Stomach (tissue), 4 donors: ENCODE data around the gene ITIH1.

Experiments used
- POLR2A ChIP-seq, 4 donors: fragments of 450-650 bp; IDR thresholded peaks; one replicate each; pipeline ENCODE4 v1.6.1; 2016; ENCODE audit warnings: antibody characterized with exemption in 4 of 4, control low read depth in 2 of 4, mild to moderate bottlenecking in 1 of 4, moderate library complexity in 1 of 4
- TF ChIP-seq, protein P1 (sequence below), 7 experiments: fragments of 450-650 bp in 4 of 7; fragments of 200-600 bp in 3 of 7; sonication (generic) in 3 of 7; IDR thresholded peaks; one replicate each; pipeline ENCODE4 v1.5.1; 2016 to 2019; ENCODE audit warnings: antibody characterized with exemption in 7 of 7, control low read depth in 2 of 7, mild to moderate bottlenecking in 1 of 7

DNA sequence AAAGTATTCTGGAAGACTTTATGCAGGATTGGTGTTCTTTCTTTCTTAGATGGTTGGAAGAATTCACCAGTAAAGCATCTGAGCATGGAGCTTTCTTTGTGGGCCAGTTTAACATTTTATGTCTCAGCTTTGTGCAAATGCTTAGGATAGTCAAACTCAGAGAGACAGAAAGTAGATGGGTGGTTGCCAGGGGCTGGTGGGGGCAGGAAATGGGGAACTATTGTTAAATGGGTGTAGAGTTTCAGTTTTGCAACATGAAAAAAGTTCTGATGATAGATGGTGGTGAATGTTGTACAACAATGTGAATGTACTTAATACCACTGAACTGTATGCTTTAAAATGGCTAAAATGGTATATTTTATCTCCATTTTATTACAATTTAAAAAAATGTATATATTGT, 46.7 kb upstream of the ITIH1 start:
- no peak for TF ChIP-seq POLR2A (IDR thresholded peaks at IDR 0.05)
- TF ChIP-seq, protein P1, sequence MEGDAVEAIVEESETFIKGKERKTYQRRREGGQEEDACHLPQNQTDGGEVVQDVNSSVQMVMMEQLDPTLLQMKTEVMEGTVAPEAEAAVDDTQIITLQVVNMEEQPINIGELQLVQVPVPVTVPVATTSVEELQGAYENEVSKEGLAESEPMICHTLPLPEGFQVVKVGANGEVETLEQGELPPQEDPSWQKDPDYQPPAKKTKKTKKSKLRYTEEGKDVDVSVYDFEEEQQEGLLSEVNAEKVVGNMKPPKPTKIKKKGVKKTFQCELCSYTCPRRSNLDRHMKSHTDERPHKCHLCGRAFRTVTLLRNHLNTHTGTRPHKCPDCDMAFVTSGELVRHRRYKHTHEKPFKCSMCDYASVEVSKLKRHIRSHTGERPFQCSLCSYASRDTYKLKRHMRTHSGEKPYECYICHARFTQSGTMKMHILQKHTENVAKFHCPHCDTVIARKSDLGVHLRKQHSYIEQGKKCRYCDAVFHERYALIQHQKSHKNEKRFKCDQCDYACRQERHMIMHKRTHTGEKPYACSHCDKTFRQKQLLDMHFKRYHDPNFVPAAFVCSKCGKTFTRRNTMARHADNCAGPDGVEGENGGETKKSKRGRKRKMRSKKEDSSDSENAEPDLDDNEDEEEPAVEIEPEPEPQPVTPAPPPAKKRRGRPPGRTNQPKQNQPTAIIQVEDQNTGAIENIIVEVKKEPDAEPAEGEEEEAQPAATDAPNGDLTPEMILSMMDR (IDR thresholded peaks at IDR 0.05) = no peak
